GM21447 (cell line): ENCODE results near the gene FOS.
"Not testable (repeated sequence)": the region's sequence is repeated elsewhere in the genome, so short reads cannot be mapped to it uniquely, and the experiment has no call there.

Experiments used
- ATAC-seq: cut with Tn5 transposase; IDR thresholded peaks from one replicate; pipeline ENCODE4 v1.9.1; 2021; ENCODE audit not compliant: unreplicated experiment

Gene FOS

GRCh38 chr14:75293920-75294648 lies 15.5 kb downstream of the FOS start:
- ATAC-seq, result peak; percentile 83

- ATAC-seq, result no peak
Measured at GRCh38 chr14:75294649-75295033, 16.0 kb downstream of the FOS start.

- ATAC-seq, result no peak
Measured at GRCh38 chr14:75295061-75295461, 16.4 kb downstream of the FOS start.

- ATAC-seq, result peak; percentile 39
Measured at GRCh38 chr14:75295491-75296345, 17.1 kb downstream of the FOS start.

- ATAC-seq, result no peak
Measured at GRCh38 chr14:75297411-75298040, 18.9 kb downstream of the FOS start.

GRCh38 chr14:75298187-75298965 lies 19.7 kb downstream of the FOS start:
- no peak for ATAC-seq

- ATAC-seq, result no peak
Measured at GRCh38 chr14:75299059-75299458, 20.4 kb downstream of the FOS start.

GRCh38 chr14:75299576-75299975 lies 20.9 kb downstream of the FOS start:
- ATAC-seq, result no peak

GRCh38 chr14:75301666-75302325 lies 23.2 kb downstream of the FOS start:
- ATAC-seq, result no peak

GRCh38 chr14:75303381-75303789 lies 24.8 kb downstream of the FOS start:
- ATAC-seq, result no peak

- not testable (repeated sequence) for ATAC-seq
Measured at GRCh38 chr14:75306410-75306809, 27.8 kb downstream of the FOS start.

GRCh38 chr14:75306927-75307699 lies 28.5 kb downstream of the FOS start:
- ATAC-seq, result no peak

- no peak for ATAC-seq
Measured at GRCh38 chr14:75307700-75308379, 29.2 kb downstream of the FOS start.

- not testable (repeated sequence) for ATAC-seq
Measured at GRCh38 chr14:75308991-75309390, 30.4 kb downstream of the FOS start.

GRCh38 chr14:75309561-75309960 lies 30.9 kb downstream of the FOS start:
- ATAC-seq, result not testable (repeated sequence)

GRCh38 chr14:75310295-75311111 lies 31.9 kb downstream of the FOS start:
- no peak for ATAC-seq

GRCh38 chr14:75311356-75311755 lies 32.7 kb downstream of the FOS start:
- ATAC-seq, result no peak

- no peak for ATAC-seq
Measured at GRCh38 chr14:75312341-75312740, 33.7 kb downstream of the FOS start.
